IMR-90 (cell line): ENCODE data around the gene GORASP1.

Experiments used
- BHLHE40 ChIP-seq: fragments of 150-350 bp; IDR thresholded peaks from 2 replicates; pipeline ENCODE4 v1.6.1; 2016; ENCODE audit warnings: mild to moderate bottlenecking, low read depth, low read length
- CHD1 ChIP-seq: IDR thresholded peaks from 2 replicates; pipeline ENCODE4 v1.6.1; 2012; ENCODE audit warnings: low read depth, low read length, improper control_type of control experiment
- MXI1 ChIP-seq: IDR thresholded peaks from 2 replicates; pipeline ENCODE4 v1.6.1; 2012; ENCODE audit warnings: low read depth, mild to moderate bottlenecking, low read length, moderate library complexity, borderline replicate concordance
- NFE2L2 ChIP-seq: fragments of 150-350 bp; IDR thresholded peaks from 2 replicates; pipeline ENCODE4 v1.6.1; 2016; ENCODE audit warnings: low read depth, mild to moderate bottlenecking, low read length
- POLR2A ChIP-seq: IDR thresholded peaks from 2 replicates; pipeline ENCODE4 v1.6.1; 2012; ENCODE audit warnings: mild to moderate bottlenecking, low read depth, low read length
- RCOR1 ChIP-seq: IDR thresholded peaks from 2 replicates; pipeline ENCODE4 v1.6.1; 2012; ENCODE audit warnings: mild to moderate bottlenecking, low read length, improper control_type of control experiment; ENCODE audit not compliant: insufficient replicate concordance
- RFX5 ChIP-seq: IDR thresholded peaks from 2 replicates; pipeline ENCODE4 v1.8.0; 2012; ENCODE audit warnings: low read depth, mild to moderate bottlenecking, low read length, moderate library complexity
- SMC3 ChIP-seq: fragments of 150-350 bp; IDR thresholded peaks from 2 replicates; pipeline ENCODE4 v1.6.1; 2016; ENCODE audit warnings: low read depth, mild to moderate bottlenecking, antibody characterized with exemption, low read length, moderate library complexity
- TF ChIP-seq, protein P1 (sequence below): conservative IDR thresholded peaks from 2 replicates; pipeline ENCODE4 v1.5.1; 2012; ENCODE audit warnings: mild to moderate bottlenecking, low read depth, low read length, improper control_type of control experiment

DNA sequence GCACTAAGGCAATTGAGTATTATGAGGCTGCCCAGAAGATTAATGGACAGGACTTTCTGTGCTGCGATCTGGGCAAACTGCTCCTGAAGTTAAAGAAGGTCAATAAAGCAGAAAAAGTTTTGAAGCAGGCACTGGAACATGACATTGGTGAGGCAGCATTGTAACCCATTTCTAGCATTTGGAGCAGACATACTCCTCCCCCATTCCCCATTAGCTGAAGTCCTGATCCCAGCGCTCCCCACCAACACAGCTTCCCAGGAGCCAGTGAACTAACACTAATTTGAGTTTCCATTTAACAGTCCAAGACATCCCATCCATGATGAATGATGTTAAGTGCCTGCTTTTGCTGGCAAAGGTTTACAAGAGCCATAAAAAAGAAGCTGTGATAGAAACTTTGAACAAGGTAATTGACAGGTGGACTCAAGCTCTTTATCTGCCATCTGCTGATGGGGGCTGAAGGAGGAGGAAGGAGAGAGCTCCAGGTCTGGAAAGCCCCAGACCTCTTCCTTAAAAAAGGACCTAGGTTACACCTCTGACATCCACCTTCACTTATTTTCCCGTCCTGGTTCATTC lies 23.4 kb upstream of the GORASP1 start:
- no peak for TF ChIP-seq POLR2A
- TF ChIP-seq, protein P1, sequence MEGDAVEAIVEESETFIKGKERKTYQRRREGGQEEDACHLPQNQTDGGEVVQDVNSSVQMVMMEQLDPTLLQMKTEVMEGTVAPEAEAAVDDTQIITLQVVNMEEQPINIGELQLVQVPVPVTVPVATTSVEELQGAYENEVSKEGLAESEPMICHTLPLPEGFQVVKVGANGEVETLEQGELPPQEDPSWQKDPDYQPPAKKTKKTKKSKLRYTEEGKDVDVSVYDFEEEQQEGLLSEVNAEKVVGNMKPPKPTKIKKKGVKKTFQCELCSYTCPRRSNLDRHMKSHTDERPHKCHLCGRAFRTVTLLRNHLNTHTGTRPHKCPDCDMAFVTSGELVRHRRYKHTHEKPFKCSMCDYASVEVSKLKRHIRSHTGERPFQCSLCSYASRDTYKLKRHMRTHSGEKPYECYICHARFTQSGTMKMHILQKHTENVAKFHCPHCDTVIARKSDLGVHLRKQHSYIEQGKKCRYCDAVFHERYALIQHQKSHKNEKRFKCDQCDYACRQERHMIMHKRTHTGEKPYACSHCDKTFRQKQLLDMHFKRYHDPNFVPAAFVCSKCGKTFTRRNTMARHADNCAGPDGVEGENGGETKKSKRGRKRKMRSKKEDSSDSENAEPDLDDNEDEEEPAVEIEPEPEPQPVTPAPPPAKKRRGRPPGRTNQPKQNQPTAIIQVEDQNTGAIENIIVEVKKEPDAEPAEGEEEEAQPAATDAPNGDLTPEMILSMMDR, result no peak
- TF ChIP-seq SMC3, result no peak
- no peak for TF ChIP-seq BHLHE40
- no peak for TF ChIP-seq NFE2L2
- TF ChIP-seq CHD1, result no peak
- no peak for TF ChIP-seq MXI1
- no peak for TF ChIP-seq RFX5
- TF ChIP-seq RCOR1, result no peak
